K562 (cell line): ENCODE data around the gene CHSY1. TPM values are rescaled to one million over a fixed set of nuclear protein-coding genes. Genes with fewer than 3 reads are reported as not detected.

Source experiments
- DMBX1 ChIP-seq: fragments of 250-450 bp; sonication (Bioruptor Pico); IDR thresholded peaks from 2 replicates; pipeline ENCODE4 v1.8.0; 2022; ENCODE audit warnings: inconsistent platforms, mild to moderate bottlenecking, moderate library complexity, borderline replicate concordance
- E2F3 ChIP-seq: fragments of 250-450 bp; sonication (Bioruptor Pico); IDR thresholded peaks from 2 replicates; pipeline ENCODE4 v1.4.0; 2020; ENCODE audit warnings: mild to moderate bottlenecking
- HNRNPK ChIP-seq: fragments of 200-400 bp; formaldehyde crosslinking; IDR thresholded peaks from one replicate; pipeline ENCODE4 v1.6.1; 2018; ENCODE audit warnings: mild to moderate bottlenecking, low read depth, low read length; ENCODE audit not compliant: poor library complexity, severe bottlenecking
- NFE2L1 ChIP-seq: fragments of 450-650 bp; IDR thresholded peaks from 2 replicates; pipeline ENCODE4 v1.6.1; 2016; ENCODE audit warnings: missing genetic modification characterization, low read depth, mild to moderate bottlenecking, missing compliant biosample characterization, moderate library complexity, borderline replicate concordance
- RBM22 ChIP-seq: fragments of 200-400 bp; formaldehyde crosslinking; IDR thresholded peaks from 2 replicates; pipeline ENCODE4 v1.6.1; 2018; ENCODE audit warnings: low read length, low read depth; ENCODE audit not compliant: poor library complexity, severe bottlenecking
- SMAD1 ChIP-seq: fragments of 150-350 bp; IDR thresholded peaks from 2 replicates; pipeline ENCODE4 v1.6.1; 2014; ENCODE audit warnings: low read length, low read depth; ENCODE audit not compliant: partially characterized antibody
- SPI1 ChIP-seq: IDR thresholded peaks from 2 replicates; pipeline ENCODE4 v1.6.1; 2011; ENCODE audit warnings: low read depth, low read length, control low read depth, borderline replicate concordance
- TRIM24 ChIP-seq, 2 experiments: fragments of 450-650 bp; IDR thresholded peaks; 2 replicates each; pipeline ENCODE4 v1.6.1; 2016
- TSC22D4 ChIP-seq: fragments of 450-650 bp; IDR thresholded peaks from 2 replicates; pipeline ENCODE4 v1.6.1; 2016; ENCODE audit warnings: missing genetic modification characterization, missing biosample characterization, control low read depth
- ZC3H4 ChIP-seq: sonication (generic); formaldehyde crosslinking; IDR thresholded peaks from 2 replicates; pipeline ENCODE4 v1.9.0; 2021; ENCODE audit warnings: missing genetic modification reagents, borderline replicate concordance
- ZNF165 ChIP-seq: fragments of 250-450 bp; sonication (Bioruptor Pico); IDR thresholded peaks from 2 replicates; pipeline ENCODE4 v1.4.0; 2020; ENCODE audit warnings: borderline replicate concordance
- ZNF436 ChIP-seq: fragments of 250-450, 450-650 bp; sonication (Bioruptor Pico); formaldehyde crosslinking; IDR thresholded peaks from 2 replicates; pipeline ENCODE4 v1.7.0; 2020; ENCODE audit warnings: mild to moderate bottlenecking
- ZNF699 ChIP-seq: fragments of 250-450 bp; sonication (Bioruptor Pico); IDR thresholded peaks from 2 replicates; pipeline ENCODE4 v1.8.0; 2021; ENCODE audit warnings: mild to moderate bottlenecking, moderate library complexity; ENCODE audit not compliant: insufficient replicate concordance
- ZNF780A ChIP-seq: fragments of 250-450 bp; sonication (Bioruptor Pico); IDR thresholded peaks from 2 replicates; pipeline ENCODE4 v1.5.0; 2021; ENCODE audit warnings: mild to moderate bottlenecking
- ZSCAN29 ChIP-seq: fragments of 450-650 bp; IDR thresholded peaks from 2 replicates; pipeline ENCODE4 v1.6.1; 2017
- polyA plus RNA-seq, 8 experiments: library from polyadenylated mRNA; depleted of rRNA in 4 of 8; stranded (reverse) in 5 of 8; unstranded in 3 of 8; fragments of >200 nt; fragmentation: Nextera tagmentation in 2 of 8; fragmentation: Illumina TruSeq in 1 of 8; extraction: Ambion mirVana in 2 of 8; extraction: Trizol in 1 of 8; gene quantifications; 2 replicates each; pipeline versions ENCODE4 v1.2.1 to v1.2.3, GENCODE V29; 2011 to 2014; ENCODE audit warnings: inconsistent platforms in 1 of 8, missing spikeins in 1 of 8
- total RNA-seq, 7 experiments: library from RNA; depleted of rRNA in 6 of 7; stranded (reverse); fragments of >200 nt in 6 of 7; fragmentation: Illumina TruSeq in 2 of 7; extraction: Trizol in 2 of 7; gene quantifications; 2 replicates each; pipeline versions ENCODE4 v1.2.1 to v1.2.3, GENCODE V29; 2011 to 2021; ENCODE audit warnings: low replicate concordance in 1 of 7
- TF ChIP-seq, protein P1 (sequence below), 2 experiments: IDR thresholded peaks; 2 replicates each; pipeline ENCODE4 v1.6.1; 2011; ENCODE audit warnings: borderline replicate concordance in 1 of 2, control low read depth in 1 of 2, low read depth in 1 of 2, low read length in 1 of 2, mild to moderate bottlenecking in 1 of 2, mixed read lengths in 1 of 2, moderate library complexity in 1 of 2; ENCODE audit not compliant: insufficient read depth in 1 of 2, insufficient read length in 1 of 2, poor library complexity in 1 of 2, severe bottlenecking in 1 of 2; ENCODE audit errors: extremely low read depth in 1 of 2
- TF ChIP-seq, protein P2 (sequence below): fragments of 250-450 bp; sonication (Bioruptor Pico); IDR thresholded peaks from 2 replicates; pipeline ENCODE4 v1.9.0; 2021; ENCODE audit warnings: mild to moderate bottlenecking, inconsistent platforms
- TF ChIP-seq, protein P3 (sequence below): sonication (generic); formaldehyde crosslinking; IDR thresholded peaks from 2 replicates; pipeline ENCODE4 v1.4.0; 2020; ENCODE audit warnings: mild to moderate bottlenecking, missing genetic modification reagents
- TF ChIP-seq, protein P4 (sequence below): sonication (generic); formaldehyde crosslinking; IDR thresholded peaks from 2 replicates; pipeline ENCODE4 v1.8.0; 2022; ENCODE audit warnings: mild to moderate bottlenecking, missing genetic modification reagents

The CHSY1 gene
- total and polyA plus RNA-seq, 9 of the 15 experiments (the other 6 are each of a cell fraction or from before 2014, with no cell fraction given) = 7.0 to 16.4 (median 13.4) TPM

DNA sequence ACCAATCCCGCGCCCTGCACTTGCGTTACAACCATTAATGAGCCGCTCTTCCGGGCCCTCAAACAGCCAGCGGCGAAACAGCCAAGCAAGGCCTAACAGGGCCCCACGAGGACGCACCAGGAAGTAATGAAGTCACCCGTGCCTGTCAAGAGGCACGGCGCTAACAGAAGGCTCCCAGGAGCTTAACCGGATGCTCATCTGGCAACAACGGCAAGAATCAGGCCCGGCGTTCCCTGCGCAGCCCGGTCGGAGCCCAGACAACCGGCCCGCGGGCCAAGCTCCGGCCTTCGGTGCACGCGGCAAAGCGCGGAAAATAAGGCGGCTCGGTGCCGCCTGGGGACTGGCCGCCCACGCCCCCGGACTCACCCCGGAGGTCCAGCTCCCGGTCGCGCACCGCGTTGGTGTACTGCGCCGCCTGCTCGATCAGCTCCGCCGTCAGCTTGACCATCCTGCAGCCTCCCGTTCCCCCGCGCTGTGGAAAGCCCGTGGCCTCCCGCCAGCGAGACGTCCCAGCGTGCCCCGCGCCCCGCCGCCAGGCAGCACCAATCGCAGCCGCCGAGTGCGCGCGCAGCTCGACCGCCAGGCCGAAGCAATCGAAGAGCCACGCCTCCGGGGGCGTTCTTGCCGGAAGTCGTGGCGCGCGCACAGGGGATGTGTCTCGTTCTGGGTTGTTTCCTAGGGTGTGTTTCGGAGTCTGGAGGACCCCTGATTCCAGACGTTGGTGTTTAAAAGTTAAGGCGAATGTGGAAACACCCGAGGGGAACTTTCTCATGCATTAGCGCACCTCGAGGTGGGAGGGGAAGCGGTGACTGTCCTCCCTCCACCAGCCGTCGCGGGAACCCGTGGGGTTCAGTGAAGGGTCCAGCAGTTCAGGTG lies 43.1 kb upstream of the CHSY1 start, which contains the start of gene SNRPA1 (continued):
- TF ChIP-seq ZC3H4 (no peak), TSC22D4 (tag) (no peak), DMBX1 (CRISPR knock-in tag) (no peak), RBM22 (no peak), NFE2L1 (tag) (no peak), E2F3 (CRISPR knock-in tag) (peak; percentile 91), SPI1 (no peak), ZNF436 (CRISPR knock-in tag) (no peak), TRIM24 (IDR thresholded peaks at IDR 0.05) (peak in 1 of 2 experiments; percentile 41; a peak in 1 of 4 replicates), SMAD1 (peak; percentile 49), HNRNPK (no peak), ZNF699 (CRISPR knock-in tag) (no peak), ZNF780A (CRISPR knock-in tag) (no peak), ZSCAN29 (no peak), ZNF165 (CRISPR knock-in tag) (no peak)
- TF ChIP-seq, protein P1, sequence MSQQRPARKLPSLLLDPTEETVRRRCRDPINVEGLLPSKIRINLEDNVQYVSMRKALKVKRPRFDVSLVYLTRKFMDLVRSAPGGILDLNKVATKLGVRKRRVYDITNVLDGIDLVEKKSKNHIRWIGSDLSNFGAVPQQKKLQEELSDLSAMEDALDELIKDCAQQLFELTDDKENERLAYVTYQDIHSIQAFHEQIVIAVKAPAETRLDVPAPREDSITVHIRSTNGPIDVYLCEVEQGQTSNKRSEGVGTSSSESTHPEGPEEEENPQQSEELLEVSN (IDR thresholded peaks at IDR 0.05; ENCODE audit: borderline replicate concordance in 1 of 2, extremely low read depth in 1 of 2, insufficient read depth in 1 of 2, insufficient read length in 1 of 2, low read depth in 1 of 2, low read length in 1 of 2, poor library complexity in 1 of 2, severe bottlenecking in 1 of 2) = peak; percentile 71 to 79
- TF ChIP-seq, protein P2, sequence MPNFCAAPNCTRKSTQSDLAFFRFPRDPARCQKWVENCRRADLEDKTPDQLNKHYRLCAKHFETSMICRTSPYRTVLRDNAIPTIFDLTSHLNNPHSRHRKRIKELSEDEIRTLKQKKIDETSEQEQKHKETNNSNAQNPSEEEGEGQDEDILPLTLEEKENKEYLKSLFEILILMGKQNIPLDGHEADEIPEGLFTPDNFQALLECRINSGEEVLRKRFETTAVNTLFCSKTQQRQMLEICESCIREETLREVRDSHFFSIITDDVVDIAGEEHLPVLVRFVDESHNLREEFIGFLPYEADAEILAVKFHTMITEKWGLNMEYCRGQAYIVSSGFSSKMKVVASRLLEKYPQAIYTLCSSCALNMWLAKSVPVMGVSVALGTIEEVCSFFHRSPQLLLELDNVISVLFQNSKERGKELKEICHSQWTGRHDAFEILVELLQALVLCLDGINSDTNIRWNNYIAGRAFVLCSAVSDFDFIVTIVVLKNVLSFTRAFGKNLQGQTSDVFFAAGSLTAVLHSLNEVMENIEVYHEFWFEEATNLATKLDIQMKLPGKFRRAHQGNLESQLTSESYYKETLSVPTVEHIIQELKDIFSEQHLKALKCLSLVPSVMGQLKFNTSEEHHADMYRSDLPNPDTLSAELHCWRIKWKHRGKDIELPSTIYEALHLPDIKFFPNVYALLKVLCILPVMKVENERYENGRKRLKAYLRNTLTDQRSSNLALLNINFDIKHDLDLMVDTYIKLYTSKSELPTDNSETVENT (CRISPR knock-in tag) = 0 out of 2 replicates have a peak, but pooled peaks have one; percentile 31
- TF ChIP-seq, protein P3, sequence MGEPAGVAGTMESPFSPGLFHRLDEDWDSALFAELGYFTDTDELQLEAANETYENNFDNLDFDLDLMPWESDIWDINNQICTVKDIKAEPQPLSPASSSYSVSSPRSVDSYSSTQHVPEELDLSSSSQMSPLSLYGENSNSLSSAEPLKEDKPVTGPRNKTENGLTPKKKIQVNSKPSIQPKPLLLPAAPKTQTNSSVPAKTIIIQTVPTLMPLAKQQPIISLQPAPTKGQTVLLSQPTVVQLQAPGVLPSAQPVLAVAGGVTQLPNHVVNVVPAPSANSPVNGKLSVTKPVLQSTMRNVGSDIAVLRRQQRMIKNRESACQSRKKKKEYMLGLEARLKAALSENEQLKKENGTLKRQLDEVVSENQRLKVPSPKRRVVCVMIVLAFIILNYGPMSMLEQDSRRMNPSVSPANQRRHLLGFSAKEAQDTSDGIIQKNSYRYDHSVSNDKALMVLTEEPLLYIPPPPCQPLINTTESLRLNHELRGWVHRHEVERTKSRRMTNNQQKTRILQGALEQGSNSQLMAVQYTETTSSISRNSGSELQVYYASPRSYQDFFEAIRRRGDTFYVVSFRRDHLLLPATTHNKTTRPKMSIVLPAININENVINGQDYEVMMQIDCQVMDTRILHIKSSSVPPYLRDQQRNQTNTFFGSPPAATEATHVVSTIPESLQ (CRISPR knock-in tag) = no peak
- TF ChIP-seq, protein P4, sequence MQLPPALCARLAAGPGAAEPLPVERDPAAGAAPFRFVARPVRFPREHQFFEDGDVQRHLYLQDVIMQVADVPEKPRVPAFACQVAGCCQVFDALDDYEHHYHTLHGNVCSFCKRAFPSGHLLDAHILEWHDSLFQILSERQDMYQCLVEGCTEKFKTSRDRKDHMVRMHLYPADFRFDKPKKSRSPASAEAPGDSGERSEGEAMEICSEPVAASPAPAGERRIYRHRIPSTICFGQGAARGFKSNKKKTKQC (CRISPR knock-in tag) = peak; percentile 83
